NCI-H510A treated with DMSO at 0.1 percent for 48 hours (cell line): ENCODE measurements around the gene GPRIN3.
A peak's percentile ranks its signal among the peaks of the same experiment; 100 is the strongest.
"Not testable (repeated sequence)": the region's sequence is repeated elsewhere in the genome, so short reads cannot be mapped to it uniquely, and the experiment has no call there.

Experiments used
- DNase-seq: peaks from one replicate; lab custom pipeline; 2025; lab: John Stamatoyannopoulos, UW

The GPRIN3 gene

DNA sequence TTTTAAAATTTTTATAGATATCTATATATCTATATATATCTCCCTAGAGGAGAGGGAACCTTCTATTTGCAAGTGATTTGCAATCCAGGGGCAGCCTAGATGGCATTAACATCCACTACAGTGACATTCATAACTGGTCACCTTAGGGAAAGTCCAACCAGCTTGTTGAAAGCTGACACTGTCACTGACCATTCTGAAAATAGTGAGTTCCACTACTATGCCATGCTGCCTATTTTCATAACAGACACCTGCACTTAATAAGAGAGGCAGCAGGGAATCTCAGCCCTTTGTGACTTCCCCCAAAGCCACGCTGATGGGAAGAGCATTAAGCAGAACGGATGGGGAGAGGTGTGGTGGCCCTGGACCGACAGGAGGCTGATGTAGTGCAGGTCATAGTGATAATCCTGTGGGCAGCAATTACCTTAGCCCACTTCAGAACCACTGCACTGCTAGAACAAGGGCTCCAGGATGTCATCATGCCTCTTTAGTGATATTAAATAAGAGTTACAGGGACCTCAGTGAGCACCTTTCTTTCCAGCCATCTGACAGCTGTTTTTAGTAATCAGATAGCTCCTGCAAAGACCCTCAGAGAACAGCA, 51.3 kb downstream of the GPRIN3 start:
- no peak for DNase-seq

DNA sequence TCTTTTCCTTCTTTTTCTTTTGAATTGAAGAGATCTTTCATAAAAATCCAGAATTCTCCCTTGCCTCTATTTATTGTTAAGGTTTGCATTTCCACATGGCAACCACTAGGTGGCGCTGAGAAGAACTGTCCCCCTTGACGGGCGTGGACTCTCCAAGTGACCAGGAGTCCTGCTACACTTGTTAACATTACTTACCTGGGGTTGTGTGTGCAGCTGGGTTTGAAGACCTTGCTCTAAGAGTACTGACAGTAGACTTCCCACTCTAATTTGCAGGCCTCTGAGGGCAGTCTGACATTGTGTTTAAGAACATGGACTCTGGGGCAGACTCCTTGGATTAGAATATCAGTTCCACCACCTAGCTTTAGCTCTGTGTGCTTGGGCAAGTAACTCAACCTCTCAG, 52.8 kb downstream of the GPRIN3 start:
- peak; percentile 3 for DNase-seq

DNA sequence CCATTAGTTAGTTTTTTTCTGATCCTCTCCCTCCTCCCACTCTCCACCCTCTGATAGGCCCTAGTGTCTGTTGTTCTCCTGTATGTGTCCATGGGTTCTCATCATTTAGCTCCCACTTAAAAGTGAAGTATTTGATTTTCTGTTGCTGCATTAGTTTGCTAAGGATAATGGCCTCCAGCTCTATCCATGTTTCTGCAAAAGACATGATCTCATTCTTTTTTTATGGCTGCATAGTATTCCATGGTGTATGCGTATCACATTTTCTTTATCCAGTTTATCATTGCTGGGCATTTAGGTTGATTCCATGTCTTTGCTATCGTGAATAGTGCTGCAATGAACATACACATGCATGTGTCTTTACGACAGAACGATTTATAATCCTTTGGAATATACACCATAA, 53.3 kb downstream of the GPRIN3 start:
- not testable (repeated sequence) for DNase-seq

DNA sequence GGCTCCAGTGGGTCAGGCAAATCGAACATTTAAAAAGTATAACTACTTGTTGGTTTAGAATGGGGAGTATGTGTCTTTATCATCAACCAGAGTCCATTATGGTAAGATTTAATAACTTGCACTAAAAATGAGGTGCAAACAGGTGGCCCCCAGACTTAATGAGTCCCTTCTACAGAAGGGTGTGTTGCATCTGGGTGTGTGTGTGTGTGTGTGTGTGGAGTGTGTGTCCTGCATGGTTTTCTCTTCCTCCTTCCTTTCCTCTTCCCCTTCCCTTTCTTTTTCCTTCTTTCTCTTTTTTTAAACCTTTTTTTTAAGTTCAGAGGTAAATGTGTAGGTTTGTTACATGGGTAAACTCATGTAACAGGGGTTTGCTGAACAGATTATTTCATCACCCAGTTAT, 53.7 kb downstream of the GPRIN3 start:
- DNase-seq, result no peak

DNA sequence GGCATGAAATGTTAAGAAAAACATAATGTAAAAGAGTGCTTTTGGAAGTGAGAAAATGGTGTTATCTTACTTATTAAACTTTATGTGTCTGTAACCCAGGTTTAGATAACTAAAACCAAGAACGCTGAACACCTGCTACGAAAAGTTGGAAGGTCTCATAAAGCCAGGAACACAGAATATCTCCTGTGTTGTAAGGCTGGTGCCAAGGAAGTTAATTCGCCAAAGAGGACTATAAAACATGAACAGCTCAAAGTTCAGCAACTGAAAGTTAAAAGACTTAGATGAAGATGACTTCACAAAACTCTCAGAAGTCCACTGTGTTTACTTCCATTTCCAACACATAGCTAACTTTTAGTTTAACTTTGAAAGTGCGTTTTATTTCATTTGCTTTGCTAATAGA, 54.3 kb downstream of the GPRIN3 start:
- no peak for DNase-seq

DNA sequence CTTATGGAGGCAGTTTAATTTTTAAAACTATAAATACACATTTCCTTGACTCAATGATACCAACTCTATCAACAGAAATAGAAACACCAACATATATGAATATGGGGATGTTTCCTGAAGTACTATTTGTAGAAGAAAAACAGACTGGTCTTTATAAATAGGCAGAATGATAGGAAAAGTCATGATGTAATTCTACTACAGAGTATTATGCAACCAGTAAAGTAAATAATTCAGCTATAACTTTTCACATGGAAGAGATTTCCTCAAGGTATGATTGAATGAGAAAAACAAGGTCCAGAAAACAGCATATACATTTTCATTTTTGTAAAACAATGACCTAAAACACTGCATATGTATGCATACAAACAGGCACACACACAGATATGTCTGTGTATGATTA, 56.2 kb downstream of the GPRIN3 start:
- DNase-seq, result no peak

DNA sequence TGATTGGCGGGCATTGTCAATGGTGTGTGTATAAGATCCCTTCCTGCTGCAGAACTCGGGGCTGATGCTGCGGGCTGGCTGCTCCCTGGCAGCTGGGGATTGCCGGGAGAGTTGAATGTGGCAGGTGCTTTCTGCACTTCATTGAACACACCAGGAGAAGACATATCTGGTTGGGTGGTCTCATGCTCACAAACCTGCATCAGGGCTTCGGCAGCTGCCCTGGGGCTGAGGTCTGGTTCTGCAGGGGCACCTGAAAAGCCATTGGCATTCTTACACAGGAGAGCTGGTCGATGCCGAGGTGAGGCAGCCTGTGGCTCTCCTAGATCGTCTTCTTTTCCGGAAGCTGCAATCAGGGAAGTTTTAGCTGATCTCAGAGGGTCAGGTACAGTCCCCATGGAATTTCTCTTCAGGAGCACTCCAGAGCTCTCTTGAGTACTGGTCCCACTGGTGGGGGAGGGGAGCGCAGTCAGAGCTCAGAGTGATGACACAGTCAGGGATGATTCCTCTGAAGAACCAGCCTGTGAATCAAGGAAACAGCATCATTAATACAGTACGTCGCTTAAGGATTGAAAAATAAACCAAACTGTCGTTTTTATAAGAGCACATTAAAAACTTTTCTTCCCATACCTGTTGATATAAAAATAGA, 57.8 kb downstream of the GPRIN3 start:
- DNase-seq, result peak; percentile 74

DNA sequence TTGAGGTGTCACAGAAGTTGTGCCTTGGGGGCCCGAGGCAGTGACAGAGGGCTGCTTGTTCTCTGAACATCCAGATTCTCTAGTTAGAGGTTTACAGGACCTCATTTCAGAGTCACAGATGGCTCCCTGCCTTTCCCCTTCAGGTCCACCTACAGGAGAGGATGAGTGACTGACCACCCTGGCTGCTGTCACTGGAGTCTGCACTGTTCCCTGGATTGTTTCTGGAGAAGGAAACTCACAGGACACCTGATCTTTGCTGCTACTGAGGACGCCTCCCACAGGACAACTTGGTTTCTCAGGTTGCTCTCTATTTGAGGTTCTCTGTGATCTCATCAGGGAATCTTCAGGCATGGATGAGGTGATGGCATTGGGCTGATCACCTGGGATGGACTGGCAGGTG, 58.3 kb downstream of the GPRIN3 start:
- no peak for DNase-seq

DNA sequence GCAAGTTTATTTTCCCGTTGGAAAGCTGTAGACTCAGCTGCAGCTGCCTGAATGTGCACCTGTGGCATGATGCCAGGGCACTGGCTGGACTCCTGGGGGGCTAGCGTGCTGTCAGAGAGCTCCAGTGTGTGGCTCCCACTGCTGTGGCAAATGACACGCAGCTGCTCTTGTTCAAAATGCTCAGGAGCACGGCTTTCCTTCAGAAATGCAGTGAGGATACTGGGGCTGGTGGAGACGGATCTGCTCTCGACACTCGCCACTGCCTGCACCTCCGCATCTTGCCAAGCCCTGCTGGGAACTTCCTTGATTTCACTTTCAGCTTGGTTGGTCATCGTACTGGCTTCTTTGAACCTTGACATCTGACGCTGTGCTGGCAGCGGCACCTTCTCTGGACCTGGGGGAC, 58.7 kb downstream of the GPRIN3 start:
- peak; percentile 66 for DNase-seq

DNA sequence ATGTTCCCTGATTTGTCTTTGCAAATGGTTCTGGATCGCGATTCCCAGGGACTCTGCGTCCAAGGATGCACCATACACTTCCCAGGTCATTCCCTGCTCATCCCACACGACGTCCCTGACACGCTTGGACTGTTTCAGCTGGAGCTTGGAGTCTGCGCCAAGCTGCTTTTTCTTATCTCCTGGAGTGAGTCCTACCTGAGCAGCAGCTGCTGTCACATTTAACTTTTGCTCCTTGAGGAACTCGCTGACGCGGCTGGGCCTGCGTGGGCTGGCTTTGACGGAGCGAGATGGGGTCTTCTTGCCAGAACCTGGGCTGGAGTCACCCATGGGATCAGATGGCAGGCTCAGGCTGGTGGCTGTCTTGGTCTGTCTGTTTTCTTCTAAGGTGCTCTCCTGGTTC, 59.6 kb downstream of the GPRIN3 start:
- no peak for DNase-seq

DNA sequence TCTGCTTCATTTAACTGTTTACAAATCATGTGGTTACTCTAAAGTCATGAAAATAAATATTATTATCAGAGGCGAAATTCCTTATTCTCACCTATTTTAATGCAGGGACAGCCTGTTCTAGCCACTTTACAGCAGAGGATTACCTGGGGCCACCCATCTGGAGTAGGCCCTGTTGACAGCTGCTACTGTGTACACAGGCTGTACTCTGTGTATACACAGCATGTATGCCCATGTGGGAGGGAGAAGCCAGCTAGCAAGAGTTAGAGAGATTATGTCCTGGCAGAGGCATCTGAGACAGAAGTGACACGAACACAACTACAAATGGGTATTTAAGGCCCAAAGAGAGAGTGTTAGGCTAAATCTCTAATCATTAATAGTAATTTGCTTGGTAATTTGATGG, 62.1 kb downstream of the GPRIN3 start:
- DNase-seq, result peak; percentile 80

DNA sequence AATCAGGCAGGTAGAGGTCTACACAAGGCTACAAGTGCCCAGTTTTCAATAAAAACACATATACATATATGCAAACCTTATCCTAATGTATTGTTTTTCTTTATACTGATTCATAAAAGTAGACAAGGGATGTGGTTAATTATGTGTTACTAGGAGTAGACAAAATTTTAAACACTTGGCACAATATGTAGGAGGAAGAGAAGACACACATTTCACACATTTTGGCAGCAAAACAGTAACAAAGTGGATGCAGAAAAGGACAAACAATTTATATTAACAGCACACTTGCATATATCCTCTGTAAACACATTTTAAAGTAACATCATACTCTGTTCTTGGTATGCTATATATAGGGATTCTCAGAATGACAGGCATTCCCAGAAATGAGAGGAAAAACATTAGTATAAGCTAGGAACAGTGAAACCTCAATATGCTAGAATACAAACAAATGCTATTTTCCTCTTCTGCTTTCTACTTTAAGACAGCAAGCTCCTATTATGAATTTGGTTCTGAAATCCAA, 63.8 kb downstream of the GPRIN3 start:
- DNase-seq, result no peak

DNA sequence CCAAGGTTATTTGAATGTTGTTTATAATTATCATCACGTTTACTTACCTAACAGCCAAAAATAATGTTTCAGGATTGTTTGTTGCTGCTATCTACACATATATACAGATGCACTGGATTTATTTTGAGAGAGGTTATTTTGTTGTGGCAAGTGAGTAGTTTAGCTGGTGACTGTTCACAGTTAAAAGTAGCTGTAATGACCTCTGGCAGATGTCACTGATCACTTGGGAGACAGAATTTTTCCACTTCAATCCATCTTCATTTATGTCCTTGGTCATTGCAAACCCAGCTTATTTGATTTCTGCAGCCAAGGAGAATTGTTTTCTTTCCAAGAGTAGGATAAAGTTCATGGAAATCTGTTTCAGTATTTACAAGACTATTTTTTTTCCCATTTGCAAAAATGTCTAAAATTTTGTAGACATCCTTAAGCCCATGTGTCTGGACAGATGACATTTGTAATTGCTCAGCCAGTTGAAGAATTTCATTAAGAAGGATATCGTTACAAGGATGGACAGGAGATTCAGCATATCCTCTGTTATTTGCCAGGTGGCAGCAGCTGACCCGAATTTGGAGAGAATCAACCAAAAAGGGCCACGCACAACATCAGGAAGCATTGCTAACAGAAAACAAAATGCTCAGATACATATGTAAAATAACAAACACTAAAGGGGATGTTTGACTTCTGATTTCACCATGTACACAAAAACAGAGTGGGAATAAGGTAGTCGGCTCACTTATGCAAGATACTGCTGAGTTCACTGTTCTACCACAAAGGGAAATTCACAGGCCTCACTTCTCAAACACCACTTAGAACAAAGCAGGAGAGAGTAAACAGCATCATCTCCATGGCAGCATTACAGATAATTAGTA, 64.5 kb downstream of the GPRIN3 start:
- DNase-seq, result peak; percentile 68

DNA sequence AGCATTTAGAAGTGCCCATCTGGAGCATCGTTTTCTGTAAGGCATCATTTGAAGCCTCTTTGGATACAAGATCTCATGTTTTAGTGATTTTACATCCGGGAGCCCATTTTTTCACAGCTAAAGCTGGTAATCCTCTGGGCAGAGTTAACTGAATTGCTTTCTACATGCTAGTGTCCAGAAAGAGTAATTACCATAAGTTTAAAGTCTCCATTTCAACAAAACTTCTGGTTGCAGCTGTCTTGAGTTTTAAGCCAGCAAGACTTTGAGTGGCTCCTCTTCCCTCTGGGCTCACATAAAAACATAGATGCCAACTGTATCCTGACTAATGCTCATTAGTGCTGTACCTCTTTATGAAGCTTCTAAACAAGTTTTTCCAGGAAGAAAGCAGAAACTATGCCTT, 65.4 kb downstream of the GPRIN3 start:
- DNase-seq, result peak; percentile 37

DNA sequence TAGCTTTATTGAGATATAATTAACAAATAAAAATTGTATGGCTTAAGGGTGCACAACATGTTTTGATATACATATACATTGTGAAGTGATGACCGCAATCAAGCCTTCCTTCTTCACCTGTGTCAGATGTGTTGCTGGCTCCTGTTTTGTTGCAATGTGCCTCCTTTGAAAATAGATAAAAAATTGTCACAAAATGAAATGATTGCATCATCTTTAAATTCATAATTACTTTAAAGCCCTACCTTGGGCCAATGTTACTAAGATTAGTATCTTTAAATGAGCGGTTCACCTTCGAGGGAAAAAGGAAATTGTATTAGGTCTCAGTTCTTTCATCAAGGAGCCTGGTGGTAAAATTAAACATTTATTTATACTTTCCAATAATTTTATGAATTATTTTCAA, 77.3 kb downstream of the GPRIN3 start:
- DNase-seq, result no peak

DNA sequence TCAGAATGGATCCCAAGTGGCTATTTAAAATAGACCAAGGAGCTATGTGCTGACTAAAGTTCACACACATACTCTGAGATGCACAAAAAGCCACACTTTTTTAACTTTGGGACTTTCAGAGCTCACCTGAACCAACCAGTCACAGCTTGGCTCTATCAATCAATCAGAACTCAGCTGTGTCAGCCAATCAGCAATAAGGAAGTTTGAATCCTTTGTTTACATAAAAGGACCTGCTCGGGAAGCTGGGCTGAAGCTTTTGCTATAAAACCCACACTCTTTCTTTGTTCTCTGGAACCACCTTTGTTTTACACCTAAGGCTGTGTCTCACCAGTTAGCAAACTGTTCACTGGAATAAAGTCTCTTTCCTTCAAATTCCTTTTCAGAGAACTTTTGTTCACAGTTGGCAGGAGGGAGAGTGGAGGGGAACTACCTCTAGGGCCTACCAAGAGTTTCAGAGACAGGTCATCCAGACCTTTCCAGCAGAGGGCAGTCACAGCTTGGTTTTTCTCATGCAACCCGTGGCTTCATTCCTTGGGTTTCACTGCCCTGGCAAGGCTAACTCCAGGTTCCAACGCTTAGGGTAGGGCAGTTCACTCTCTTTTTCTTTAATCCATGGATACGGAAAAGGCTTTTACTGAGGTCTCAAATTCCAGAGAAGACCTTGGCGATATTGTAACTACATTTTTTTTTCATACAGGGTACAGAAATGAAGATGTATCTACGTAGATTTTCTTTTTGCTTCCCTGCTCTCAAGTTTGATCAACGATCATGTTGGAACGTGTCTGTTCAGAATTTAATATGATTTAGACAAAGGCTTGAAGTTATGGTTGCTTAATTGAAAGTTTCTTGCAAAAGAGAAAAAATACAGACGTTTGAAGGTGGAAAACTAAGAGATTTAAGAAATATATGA, 80.7 kb downstream of the GPRIN3 start:
- DNase-seq, result peak; percentile 85

DNA sequence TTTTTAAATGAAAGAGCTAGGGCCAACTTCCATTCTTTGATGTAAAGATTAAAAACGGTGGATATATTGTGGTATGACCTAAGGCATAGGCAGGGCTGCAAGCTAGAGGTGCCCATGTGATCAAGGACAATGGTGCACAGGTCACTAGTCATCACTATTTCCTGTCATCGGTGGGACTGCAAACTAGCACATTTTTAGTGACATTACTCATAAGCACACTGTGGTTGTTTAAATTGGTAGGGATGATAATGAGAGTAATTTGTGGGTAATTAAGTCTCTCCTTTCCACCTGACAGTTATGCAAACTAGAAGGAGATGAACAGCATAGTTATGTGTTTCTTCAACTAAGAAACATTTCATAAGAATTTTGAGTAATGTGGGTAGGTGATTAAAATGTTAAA, 85.4 kb downstream of the GPRIN3 start:
- DNase-seq, result no peak

DNA sequence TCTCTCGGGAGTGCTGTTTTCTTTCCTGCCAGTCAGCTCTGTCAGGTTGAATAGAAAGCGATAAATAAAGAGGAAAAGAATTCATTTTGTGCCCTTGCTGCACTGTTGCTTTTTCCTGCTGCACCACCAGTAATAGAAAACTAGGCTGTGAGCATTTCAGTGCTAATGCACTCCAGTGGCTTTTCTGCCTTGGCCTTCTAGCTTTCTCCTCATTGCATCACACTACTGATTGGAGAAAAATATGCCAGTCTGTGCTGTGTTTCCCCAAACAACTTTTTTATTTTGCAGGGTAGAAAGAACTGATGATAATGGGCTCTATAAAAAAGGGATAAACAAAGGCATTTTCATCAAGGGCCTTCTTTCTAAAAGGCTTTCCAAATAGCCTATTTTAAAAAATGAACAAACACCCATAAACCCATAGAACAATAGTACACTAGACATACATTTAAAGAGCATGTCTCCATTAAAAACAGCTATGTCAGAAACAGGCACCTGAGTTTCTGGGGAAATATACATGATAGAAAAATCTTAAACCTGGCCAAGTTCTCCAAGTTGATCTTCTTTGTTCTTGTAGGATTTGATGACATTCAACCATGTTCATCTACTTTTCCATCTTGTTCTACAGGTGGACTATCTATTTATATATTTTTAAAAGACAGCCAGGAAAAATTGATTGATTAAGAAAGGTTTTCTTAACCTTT, 86.3 kb downstream of the GPRIN3 start:
- DNase-seq, result no peak

DNA sequence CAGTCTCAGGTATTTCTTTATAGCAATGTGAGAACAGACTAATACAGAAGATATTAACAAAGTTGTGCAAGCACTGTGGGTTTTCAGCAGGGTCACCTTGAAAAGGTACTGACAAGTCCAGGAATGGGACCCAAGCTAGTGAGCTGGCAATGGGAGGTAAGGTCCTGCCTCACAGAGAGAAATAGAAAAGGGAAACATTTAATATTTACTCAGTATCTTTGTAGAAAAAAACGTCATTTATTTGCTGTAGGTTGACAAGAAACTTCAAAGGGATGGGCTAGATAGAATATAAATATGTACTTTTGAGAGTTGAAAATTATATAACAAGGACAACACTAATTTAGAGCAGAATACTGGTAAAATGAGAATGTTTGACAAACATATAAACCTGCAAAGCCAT, 89.0 kb downstream of the GPRIN3 start:
- no peak for DNase-seq

DNA sequence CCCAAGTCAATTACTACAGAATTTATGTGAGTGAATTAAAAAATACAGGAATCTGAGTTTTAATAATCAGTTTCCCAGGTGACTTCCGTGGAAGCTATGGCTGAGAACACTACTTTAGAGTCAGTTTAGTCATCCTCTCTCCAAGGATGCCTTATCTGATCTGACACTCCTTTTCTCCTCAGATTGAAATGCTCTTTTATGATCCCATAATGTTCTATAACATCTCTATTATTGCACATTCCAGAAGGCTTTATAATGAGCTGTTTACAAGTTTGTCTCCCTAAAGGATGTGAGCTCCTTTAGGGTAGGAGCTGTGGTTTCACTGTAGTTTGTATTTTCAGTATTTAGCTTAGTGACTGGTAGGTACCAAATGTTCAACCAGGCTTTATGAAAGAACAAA, 90.0 kb downstream of the GPRIN3 start:
- no peak for DNase-seq

DNA sequence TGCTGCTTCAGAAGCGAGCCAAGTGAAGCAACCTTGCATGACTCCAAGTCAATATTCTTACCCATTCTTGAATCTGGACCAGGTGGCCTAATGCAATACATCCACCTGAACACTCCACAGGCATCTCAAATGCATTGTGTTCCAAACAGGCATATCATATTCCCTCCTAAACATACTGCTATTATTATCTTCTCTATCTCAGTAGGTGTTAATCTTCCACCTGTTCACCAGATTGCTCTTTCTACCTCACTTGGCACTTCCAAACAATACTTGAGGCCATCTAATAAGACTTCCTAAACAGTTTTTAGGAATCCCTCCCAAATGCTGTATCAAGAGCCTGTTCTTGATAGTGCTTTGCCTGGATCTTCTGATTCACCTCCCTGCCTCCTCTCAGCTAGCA, 90.7 kb downstream of the GPRIN3 start:
- no peak for DNase-seq
